Tibial nerve (tissue), 4 donors: Measurements from ENCODE around the gene LAMC3.

Experiments used
- CTCF ChIP-seq, 5 experiments: fragments of 200-600 bp in 3 of 5; fragments of 450-650 bp in 2 of 5; sonication (generic) in 3 of 5; IDR thresholded peaks; one replicate each; pipeline ENCODE4 v1.5.1; 2016 to 2019; ENCODE audit warnings: antibody characterized with exemption in 5 of 5, mild to moderate bottlenecking in 3 of 5, moderate library complexity in 2 of 5
- EP300 ChIP-seq, 2 donors: sonication (generic); formaldehyde crosslinking; IDR thresholded peaks; one replicate each; pipeline ENCODE4 v1.6.1; 2017; ENCODE audit warnings: antibody characterized with exemption in 2 of 2, mild to moderate bottlenecking in 1 of 2

- no peak for TF ChIP-seq EP300 (IDR thresholded peaks at IDR 0.05)
- no peak for TF ChIP-seq CTCF (IDR thresholded peaks at IDR 0.05)
Observed at GRCh38 chr9:131046093-131046380, 37.1 kb downstream of the LAMC3 start.
